ENCODE results near the gene GASK1A.

- TF ChIP-seq CTCF (IDR thresholded peaks at IDR 0.05) = no peak
- TF ChIP-seq POLR2A (IDR thresholded peaks at IDR 0.05) = no peak
These were observed 37.9 kb downstream of the GASK1A start for GRCh38 chr3:43017004-43017403.

Measured in heart left ventricle (tissue), 13 donors.